Fibroblast of skin of back (primary cell): ENCODE results near the gene MC1R.
"Not testable (repeated sequence)": the region's sequence is repeated elsewhere in the genome, so short reads cannot be mapped to it uniquely, and the experiment has no call there.

ENCODE experiments used
- DNase-seq: peaks from one replicate; pipeline ENCODE4 v3.0.0-alpha.2; 2013

Gene MC1R

GRCh38 chr16:89914642-89915285 is 3.9 kb upstream of the MC1R start:
- DNase-seq, result not testable (repeated sequence)

- DNase-seq, result no peak
Measured at GRCh38 chr16:89915303-89916232, 3.1 kb upstream of the MC1R start.

- peak; percentile 76 for DNase-seq
Measured at GRCh38 chr16:89917773-89918452, 749 bp upstream of the MC1R start.

GRCh38 chr16:89919535-89920406 is 1.1 kb downstream of the MC1R start:
- DNase-seq, result no peak

- peak; percentile 22 for DNase-seq
Measured at GRCh38 chr16:89920723-89921122, 2.1 kb downstream of the MC1R start.

GRCh38 chr16:89921131-89921701 is 2.6 kb downstream of the MC1R start:
- DNase-seq, result no peak

GRCh38 chr16:89921702-89922476 is 3.2 kb downstream of the MC1R start:
- DNase-seq, result peak; percentile 96

GRCh38 chr16:89922477-89922883 is 3.8 kb downstream of the MC1R start:
- DNase-seq, result peak; percentile 96

GRCh38 chr16:89922884-89923639 is 4.4 kb downstream of the MC1R start, which contains the start of gene TUBB3:
TUBB3 (plus strand) TSS chr16:89923342; CDS start chr16:89923402, 60 bp downstream.
- peak; percentile 85 for DNase-seq

- no peak for DNase-seq
Measured at GRCh38 chr16:89923640-89924296, 5.1 kb downstream of the MC1R start.

GRCh38 chr16:89924297-89924924 is 5.7 kb downstream of the MC1R start:
- peak; percentile 38 for DNase-seq

GRCh38 chr16:89924925-89925307 is 6.3 kb downstream of the MC1R start:
- DNase-seq, result no peak

- peak; percentile 33 for DNase-seq
Measured at GRCh38 chr16:89925596-89926079, 7.0 kb downstream of the MC1R start.

GRCh38 chr16:89931305-89931896 is 12.7 kb downstream of the MC1R start:
- no peak for DNase-seq

- no peak for DNase-seq
Measured at GRCh38 chr16:89931964-89932363, 13.3 kb downstream of the MC1R start.

GRCh38 chr16:89934019-89934418 is 15.4 kb downstream of the MC1R start:
- not testable (repeated sequence) for DNase-seq

GRCh38 chr16:89934611-89935553 is 16.2 kb downstream of the MC1R start:
- DNase-seq, result no peak
